ENCODE results near the gene ERCC2.

ERCC2 gene

DNA sequence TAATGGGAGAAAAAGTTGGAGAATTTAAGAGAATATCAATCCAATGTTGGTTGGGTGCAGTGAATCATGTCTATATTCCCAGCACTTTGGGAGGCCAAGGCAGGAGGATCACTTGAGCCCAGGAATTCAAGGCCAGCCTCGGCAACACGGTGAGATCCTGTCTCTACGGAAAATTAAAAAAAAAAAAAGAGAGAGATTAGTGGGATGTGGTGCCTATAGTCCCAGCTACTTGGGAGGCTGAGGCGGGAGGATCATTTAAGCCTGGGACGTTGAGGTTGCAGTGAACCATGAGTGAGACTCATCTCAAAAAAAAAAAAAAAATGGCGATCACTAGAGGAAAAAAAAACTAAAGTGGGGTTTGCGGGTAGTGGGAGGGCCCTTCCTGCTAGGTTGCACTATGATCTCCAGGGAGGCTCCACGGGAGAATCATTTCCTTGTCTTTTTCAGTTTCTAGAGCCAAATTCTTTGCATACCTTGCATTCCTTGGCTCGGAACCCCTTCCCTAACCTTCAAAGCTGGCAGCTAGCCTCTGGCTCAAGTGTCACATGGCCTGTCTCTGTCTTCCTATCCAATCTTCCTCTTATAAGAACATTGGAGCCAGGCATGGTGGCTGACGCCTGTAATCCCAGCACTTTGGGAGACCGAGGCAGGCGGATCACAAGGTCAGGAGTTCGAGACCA, 5.8 kb upstream of the ERCC2 start:
- no peak overlapping the region for H3K4me3 ChIP-seq (ENCODE audit: low read depth, low read length)
- no peak for DNase-seq (ENCODE audit: low read depth)
- TF ChIP-seq, protein P1, sequence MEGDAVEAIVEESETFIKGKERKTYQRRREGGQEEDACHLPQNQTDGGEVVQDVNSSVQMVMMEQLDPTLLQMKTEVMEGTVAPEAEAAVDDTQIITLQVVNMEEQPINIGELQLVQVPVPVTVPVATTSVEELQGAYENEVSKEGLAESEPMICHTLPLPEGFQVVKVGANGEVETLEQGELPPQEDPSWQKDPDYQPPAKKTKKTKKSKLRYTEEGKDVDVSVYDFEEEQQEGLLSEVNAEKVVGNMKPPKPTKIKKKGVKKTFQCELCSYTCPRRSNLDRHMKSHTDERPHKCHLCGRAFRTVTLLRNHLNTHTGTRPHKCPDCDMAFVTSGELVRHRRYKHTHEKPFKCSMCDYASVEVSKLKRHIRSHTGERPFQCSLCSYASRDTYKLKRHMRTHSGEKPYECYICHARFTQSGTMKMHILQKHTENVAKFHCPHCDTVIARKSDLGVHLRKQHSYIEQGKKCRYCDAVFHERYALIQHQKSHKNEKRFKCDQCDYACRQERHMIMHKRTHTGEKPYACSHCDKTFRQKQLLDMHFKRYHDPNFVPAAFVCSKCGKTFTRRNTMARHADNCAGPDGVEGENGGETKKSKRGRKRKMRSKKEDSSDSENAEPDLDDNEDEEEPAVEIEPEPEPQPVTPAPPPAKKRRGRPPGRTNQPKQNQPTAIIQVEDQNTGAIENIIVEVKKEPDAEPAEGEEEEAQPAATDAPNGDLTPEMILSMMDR (IDR thresholded peaks at IDR 0.05; ENCODE audit: insufficient read depth, low read depth, low read length, missing control alignments), result no peak

DNA sequence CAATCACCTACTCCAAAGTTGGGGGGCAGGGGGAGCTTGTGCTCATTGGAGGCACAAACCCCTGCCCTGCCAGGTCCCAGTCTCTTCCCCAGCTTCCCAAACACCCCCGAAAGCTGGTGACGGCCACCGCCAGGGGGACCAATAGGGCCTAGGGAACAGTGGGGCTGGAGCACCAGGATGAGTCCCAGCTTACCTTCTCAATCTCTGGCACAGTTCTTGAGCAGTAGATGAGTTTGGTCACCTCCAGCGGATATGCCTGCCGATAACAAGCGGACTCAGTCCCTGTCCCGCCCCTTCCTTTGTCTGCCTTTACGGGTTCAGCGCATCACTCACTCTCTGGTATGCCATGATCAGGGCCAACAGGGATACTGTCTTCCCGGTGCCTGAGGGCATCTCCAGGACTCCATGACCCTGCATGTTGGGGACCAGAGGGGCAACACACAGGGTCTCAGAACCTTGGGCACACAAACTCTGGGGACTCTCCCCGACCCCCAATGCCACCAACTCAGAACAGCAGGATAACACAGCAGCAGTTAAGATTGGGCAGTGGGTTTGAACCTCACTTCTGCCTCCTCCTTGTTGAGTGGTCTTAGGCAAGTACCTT, 1.5 kb downstream of the ERCC2 start:
- no peak overlapping the region for H3K4me3 ChIP-seq (ENCODE audit: low read depth, low read length)
- DNase-seq (ENCODE audit: low read depth), result no peak
- TF ChIP-seq, protein P1 (IDR thresholded peaks at IDR 0.05; ENCODE audit: insufficient read depth, low read depth, low read length, missing control alignments), result no peak

DNA sequence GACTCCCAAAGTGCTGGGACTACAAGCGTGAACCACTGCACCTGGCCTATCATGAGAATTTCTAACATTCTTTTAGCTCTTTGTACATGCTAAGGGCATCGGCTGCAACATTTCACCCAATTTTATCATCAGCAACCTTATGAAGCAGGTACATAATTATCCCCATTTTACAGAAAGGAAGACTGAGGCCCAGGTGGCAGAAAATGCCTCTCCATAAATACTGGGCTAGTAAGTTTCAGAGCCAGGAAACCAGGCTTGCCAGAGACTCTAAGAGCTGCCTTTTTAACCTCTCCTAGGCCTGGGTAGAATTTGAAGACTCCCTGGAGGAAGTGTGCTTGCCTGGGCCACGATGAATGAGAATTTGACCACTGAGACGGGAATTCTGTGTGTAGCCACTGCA, 2.2 kb downstream of the ERCC2 start:
- DNase-seq (ENCODE audit: low read depth), result no peak
- TF ChIP-seq, protein P1 (IDR thresholded peaks at IDR 0.05; ENCODE audit: insufficient read depth, low read depth, low read length, missing control alignments), result no peak

DNA sequence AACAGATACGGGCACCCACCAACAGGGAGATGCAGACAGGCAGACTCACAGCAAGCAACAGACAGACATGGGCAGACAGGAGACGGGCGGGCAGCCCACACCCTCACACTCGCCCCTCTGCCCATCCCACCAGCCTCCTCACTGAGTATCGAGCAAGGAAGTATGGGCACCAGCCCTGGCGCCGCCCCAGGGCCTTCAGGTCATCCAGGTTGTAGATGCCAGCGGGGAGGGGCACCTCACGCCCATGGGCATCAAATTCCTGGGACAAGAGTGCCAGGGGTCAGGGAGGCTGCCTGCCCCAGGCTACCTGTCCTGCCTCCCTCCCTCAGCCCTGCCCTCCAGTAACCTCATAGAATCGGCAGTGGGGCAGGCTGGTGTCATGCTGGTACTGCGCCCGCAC, 5.7 kb downstream of the ERCC2 start:
- H3K4me3 ChIP-seq (ENCODE audit: low read depth, low read length), result no peak overlapping the region
- no peak for DNase-seq (ENCODE audit: low read depth)
- TF ChIP-seq, protein P1 (IDR thresholded peaks at IDR 0.05; ENCODE audit: insufficient read depth, low read depth, low read length, missing control alignments), result no peak

More for the DNA sequence above, 2.2 kb downstream of the ERCC2 start:
- no peak overlapping the region for H3K4me3 ChIP-seq (ENCODE audit: low read depth, low read length)

DNA sequence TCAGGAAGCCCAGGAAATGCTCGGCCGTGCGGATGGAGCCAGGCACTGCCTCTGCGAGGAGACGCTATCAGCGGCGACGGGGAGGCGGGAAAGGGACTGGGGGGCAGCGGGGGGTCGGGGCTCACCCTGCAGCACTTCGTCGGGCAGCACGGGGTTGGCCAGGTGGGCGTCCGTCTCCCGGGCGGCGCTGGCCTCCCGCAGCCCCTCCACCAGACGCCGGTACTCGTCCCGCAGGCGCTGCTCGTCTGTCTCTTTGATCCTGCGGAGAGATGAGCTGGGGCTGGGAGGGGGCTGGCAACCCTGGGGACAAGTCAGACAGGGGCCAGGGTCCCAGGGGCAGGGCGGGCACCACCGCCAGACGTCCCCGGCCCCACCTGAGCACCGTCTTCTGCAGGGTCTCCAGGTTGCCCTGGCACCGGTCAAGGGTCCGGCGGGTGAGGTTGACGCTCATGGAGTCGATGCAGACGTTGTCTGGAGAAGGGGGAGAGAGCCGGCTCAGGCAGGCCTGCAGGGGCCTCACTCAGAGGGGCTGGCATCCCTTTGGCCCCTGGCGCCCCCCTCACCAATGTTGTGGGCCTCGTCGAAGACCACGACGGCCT, 6.4 kb downstream of the ERCC2 start:
- TF ChIP-seq, protein P1 (IDR thresholded peaks at IDR 0.05; ENCODE audit: insufficient read depth, low read depth, low read length, missing control alignments), result no peak
- no peak overlapping the region for H3K4me3 ChIP-seq (ENCODE audit: low read depth, low read length)
- no peak for DNase-seq (ENCODE audit: low read depth)

DNA sequence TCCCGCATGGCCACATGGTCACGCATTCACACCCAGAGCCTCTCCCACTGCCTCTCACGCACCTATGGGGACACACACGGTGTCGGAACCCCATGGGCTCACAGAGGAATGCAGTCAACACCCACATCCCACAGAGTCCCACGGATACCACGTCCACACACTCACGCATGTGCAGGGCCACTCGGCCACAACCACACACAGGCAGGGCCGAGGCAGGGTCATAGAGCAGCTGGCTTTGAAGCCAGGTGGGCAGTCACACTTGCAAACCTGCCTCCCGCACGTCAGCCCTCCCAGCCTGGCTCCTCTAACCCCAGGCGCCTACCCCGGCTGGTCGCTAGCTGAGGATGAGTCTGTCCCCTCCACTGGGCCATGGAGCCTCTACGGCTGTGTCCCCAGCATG, 8.1 kb downstream of the ERCC2 start:
- TF ChIP-seq, protein P1 (IDR thresholded peaks at IDR 0.05; ENCODE audit: insufficient read depth, low read depth, low read length, missing control alignments), result no peak
- no peak overlapping the region for H3K4me3 ChIP-seq (ENCODE audit: low read depth, low read length)
- no peak for DNase-seq (ENCODE audit: low read depth)

Data from GM12865 (cell line).